GM21737 (cell line): ENCODE measurements around the gene ZNF658.
"Not testable (repeated sequence)": the region's sequence is repeated elsewhere in the genome, so short reads cannot be mapped to it uniquely, and the experiment has no call there.

Source experiments
- ATAC-seq: cut with Tn5 transposase; IDR thresholded peaks from one replicate; pipeline ENCODE4 v1.9.1; 2021; ENCODE audit warnings: mild to moderate bottlenecking, moderate library complexity; ENCODE audit not compliant: unreplicated experiment

Gene ZNF658

GRCh38 chr9:66900490-66901131 lies at the start of gene ZNF658:
TSS of gene ZNF658 (plus strand) at chr9:66900725. CDS start at chr9:66903562, 2,837 bp downstream.
- ATAC-seq: peak; percentile 98

DNA sequence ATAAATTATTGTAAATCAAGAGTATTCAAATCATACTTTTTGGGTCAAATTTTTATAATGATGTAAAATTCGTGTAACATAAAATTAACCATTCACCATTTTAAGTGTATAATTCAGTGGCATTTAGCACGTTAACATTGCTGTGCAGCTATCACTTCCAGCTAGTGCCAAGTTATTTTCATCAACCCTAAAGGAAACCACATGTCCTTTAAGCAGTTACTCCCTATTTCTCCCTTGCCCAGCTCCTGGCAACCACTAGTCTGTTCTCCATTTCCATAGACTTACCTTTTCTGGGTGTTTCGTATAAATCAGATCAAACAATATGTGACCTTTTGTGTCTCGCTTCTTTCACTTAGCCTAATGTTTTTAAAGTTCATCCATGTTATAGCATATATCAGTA lies 38.8 kb upstream of the ZNF658 start:
- not testable (repeated sequence) for ATAC-seq

GRCh38 chr9:66868660-66869059 lies 31.9 kb upstream of the ZNF658 start:
- ATAC-seq: not testable (repeated sequence)

DNA sequence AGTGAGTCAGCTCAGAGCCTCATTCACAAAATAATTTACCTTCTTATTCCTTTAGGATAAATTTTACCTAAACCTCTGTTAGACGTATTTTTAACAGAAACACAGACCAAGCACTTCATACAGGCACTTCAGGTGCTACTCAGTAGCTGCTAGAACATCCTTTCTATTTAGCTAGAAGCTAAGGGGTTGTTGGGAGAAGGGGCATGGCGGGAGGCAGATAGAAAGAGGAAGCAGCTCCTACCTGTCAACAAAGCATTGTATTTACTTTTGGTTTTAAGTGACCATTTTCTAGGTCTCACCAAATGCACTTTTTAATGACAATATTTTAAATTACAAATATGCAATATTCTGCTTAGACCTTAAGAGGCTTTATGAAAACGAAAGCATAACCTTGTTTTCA lies 19.9 kb upstream of the ZNF658 start:
- not testable (repeated sequence) for ATAC-seq

- ATAC-seq: not testable (repeated sequence)
Measured at GRCh38 chr9:66881847-66882246, 18.7 kb upstream of the ZNF658 start.

DNA sequence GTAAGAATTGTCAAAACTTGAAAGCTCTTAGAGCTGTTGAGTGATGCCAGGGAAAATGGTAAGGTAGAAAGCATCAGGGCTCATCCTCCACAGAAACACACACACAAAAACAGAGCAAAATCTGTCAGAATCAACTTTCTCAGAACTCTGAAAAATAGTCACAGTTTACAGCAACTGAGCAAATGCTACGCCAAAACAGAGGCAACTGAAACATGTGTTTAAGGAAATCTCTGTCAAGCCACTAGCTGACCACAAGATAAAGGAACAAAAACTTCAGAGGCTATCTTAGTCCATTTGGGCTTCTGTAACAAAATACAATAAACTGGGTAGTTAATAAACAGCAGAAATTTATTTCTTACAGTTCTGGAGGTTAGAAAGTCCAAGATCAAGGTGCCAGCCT lies 10.2 kb upstream of the ZNF658 start:
- ATAC-seq: peak; percentile 68

DNA sequence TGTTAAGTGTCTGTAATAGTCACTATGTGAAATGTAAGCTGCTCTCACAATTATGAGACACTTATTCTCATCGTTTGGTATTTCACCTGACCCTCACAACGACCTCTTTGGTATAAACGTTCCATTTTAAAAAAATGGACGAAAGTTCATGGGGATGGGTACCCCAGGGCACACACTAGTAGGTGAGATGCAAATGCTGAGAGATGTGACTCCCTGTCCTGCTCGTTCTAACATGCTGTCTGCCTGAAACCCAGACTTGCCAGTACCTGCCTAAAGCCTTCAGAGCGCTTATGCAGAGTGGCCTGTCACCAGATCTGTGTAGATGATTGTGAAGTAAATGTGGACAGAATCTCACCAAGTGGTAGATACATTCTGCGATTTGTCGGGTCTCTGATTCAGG lies 616 bp downstream of the ZNF658 start:
- not testable (repeated sequence) for ATAC-seq

DNA sequence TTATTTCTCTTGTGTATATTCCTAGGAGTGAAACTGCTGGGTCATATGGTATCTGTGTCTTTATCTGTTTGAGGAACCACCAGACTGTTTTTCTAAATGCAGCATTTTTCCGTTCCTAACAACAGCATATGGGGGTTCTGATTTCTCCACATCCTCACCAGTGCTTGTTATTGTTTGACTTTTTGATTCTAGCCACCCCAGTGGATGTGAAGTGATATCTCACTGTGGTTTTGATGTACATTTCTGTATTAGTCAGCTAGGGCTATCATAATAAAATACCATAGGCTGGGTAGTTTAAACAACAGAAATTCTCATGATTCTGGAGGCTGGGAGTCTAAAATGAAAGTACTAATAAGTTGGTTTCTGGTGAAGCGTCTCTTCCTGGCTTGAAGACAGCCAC lies 9.0 kb downstream of the ZNF658 start:
- not testable (repeated sequence) for ATAC-seq

GRCh38 chr9:66920072-66920471 lies 19.5 kb downstream of the ZNF658 start:
- not testable (repeated sequence) for ATAC-seq

DNA sequence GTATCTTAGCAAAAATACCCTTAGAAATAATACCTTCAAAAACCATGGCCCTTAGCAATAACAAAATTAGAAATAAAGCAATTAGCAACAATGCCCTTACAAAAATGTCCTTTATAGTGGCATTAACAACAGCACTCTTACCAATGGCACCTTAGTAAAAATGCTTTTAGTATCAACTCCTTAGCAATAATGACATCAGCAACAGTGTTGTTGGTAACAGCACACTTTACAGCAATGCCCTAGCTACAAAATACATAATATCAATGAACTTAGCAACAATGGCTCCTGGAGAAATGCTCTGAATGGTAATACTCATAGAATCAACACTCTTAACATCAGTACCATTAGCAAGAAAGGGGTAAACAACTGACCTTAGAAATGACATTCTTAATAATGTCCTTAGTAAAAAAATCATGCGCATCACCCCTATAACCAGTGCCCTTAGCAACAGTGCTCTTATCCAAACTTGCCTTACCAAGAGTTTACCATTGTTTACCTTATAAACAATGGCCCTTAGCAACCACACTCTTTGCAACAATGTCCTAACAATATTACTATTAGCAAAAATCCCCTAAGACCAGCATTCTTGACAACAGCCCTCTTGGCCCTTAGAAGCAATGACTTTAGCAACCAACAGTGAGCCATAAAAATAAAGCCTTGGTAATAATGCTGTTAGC lies 35.8 kb downstream of the ZNF658 start:
- ATAC-seq: not testable (repeated sequence)

DNA sequence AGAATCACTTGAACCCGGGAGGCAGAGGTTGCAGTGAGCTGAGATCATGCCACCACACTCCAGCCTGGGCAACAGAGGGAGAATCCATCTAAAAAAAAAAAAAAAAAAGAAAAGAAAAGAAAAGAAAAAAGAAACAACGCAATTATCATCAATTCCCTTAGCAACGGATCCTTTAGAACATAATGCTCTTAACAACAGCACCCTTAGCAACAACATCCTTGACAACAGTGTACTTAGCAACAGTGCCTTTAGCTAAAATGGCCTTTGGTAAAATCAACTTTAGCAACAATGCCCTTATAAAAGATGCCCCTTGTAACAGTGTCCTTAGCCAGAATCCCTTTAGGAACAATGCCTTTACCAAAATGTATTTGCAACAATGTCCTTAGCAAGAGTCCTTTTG lies 37.1 kb downstream of the ZNF658 start:
- not testable (repeated sequence) for ATAC-seq

DNA sequence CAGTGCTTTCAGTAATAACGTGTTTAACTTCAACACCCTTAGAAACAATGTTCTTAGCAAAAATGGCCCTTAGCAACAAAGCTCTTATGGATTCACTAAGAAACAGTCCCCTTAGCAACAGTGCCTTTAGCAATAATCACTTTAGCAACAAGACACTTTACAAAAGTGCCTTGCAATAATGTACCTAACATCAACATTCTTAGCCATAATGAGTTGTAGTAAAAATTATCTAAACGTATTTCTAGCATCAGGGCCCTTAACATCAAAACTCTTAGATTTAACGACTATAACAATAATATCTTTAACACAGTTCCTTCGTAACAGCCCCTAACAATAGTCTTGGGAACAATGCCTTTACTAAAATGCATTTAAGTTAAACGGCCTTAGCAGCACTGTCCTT lies 37.8 kb downstream of the ZNF658 start:
- ATAC-seq: not testable (repeated sequence)

GRCh38 chr9:66939878-66940830 lies 39.6 kb downstream of the ZNF658 start:
- ATAC-seq: not testable (repeated sequence)

DNA sequence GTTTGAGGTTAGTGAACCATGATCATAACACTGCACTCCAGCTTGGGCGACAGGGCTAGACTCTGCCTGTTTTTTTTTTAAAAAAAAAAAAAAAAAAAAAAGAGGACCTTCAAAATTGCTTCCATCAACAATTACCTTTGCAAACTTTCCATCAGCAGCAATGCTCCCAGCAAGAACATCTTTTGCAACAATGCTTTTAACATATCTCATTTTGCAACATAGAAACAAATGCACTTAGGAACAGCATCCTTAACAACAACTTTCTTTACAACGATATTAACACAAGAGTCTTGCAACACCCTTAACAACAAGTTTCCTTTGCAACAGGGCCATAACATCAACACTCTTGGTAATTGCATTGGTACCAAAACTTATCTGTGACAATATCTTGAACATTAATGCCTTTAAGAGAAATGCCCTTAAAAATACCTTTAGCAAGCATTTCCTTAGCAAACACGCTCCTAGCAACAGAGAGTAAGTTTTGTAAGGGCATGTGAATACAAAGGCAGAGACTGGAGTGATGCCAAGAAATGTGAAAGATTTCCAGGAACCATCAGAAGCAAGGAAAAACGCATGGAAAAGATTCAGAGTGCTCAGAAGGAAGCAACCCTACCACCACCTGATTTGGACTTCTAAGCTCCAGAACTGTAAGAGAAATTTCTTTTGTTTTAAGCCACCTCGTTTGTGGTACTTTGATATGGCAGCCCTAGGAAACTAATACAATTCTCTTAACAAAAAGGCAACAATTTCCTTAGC lies 42.1 kb downstream of the ZNF658 start:
- ATAC-seq: not testable (repeated sequence)

GRCh38 chr9:66952576-66952975 lies 52.1 kb downstream of the ZNF658 start:
- ATAC-seq: not testable (repeated sequence)
